Endometrium (tissue), 2 donors: ENCODE measurements around the gene TMEM242.

Experiments
- FAIRE-seq: peaks from 2 replicates; lab custom pipeline; 2012; peaks lifted over from hg19 to GRCh38; lab: Jason Lieb, UNC
- donor health status: control.
- donor health status: control.

Gene TMEM242

DNA sequence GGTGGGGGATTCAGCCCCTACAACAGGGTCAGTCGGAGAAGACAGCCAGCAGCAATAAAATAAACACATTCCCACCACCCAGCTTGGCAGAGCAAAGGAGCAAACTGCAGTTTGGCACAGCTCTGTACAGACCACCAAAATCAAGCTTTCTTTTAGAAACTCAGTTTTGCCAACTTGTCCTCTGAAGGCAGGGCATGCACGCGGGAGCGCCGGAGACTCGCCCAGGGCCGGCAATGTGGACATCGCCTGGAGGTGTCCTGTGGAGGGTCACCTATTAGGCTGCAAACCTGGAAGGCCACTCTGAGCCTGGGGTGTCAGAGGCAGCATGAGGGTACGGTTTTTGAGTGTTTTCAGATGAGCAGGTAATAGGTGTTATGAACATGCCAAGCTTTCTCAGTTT is 34.7 kb downstream of the TMEM242 start:
- no peak for FAIRE-seq

DNA sequence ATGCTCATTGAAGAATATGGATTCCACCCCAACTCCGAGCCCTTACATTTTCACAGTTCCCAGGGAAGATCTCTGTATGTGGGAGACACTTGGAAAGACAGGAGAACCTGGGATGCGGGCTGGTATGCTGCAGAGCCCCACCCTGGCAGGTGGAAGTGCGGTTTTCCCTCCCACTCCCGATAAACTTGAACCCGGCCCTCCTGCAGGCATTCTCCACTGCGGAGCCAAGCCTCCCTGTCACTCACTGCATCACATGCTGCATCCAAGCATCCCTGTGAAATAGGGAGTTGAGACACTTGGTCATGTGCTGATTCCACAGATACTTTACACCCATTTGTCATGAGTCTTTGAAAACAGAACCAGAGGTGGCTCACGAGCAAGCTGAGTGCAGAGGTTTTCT is 35.4 kb downstream of the TMEM242 start:
- FAIRE-seq: no peak

DNA sequence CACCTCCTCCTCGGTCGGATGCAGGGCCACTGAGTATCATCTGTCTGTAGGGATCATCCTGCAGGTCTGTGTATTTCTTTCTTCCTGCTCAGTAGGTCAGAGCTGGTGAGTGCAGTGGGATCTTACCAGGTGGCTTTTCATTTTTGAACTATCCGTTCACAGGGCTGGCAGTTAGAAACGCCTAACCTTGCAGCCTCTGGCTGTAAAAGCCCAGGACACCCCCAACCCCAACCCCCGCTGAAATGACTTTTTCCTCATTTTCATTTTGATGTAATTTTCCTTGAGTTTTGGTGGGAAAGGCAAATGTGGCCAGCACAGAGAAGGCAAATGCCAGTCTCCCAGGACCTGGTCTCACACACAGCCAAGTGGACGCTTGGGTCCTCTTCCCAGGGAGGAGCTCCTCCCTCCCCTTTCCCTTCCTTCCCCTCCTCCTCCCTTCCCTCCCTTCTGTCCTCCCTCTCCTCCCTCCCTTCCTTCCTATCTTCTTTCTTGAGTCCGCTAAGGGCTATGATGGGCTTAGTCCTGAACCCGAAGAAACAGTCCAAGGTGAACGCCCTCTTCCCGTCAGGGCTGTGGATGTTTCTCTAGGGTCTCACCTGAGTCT is 36.0 kb downstream of the TMEM242 start:
- no peak for FAIRE-seq

DNA sequence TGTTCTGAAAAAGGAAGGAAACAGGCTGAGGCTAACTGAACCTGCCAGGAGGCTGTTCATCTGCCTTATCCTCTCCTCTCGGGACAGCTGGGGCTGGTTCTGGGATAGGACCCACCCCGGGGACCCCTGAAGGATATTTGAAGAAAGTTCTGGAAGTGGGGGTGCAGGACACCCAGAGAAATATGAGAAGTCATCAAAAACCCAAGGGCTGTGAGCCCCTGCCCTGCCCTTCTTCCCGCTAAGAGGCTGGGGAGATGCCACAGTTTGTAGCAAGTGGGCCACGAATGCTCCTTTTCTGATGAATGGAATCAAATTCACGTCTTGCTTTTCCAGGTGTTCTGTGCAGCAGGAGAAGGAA is 37.9 kb downstream of the TMEM242 start:
- FAIRE-seq: no peak

DNA sequence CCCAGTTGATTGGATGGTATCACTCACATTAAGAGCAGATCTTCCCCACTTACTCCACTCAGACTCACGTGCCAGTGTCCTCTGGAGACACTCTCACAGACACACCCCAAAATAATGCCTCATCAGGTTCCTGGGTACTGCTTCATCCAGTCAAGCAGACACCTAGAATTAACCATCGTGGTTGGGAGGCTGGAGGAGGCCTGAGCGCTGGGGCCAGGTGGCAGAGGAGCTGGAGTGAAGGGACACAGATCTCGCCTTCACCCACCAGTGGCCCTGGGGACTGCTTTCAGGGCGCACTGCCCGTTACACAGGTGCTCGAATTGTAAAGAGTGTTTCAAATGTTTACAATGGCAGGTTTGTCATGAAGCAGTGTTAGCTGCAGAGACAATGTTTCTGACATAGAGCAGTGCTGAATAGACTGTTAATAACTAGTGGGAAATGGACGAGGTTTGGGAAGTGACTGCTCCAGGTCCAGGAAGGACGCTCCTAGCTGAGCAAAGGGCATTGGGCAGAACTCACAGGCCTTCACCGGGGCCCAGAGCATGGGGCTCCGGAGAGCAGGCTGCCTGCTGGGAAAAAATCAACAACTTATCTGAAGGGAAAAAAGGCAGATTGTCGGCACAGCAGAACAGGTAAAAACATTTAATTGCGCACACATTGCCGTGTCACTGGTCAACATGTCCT is 38.4 kb downstream of the TMEM242 start:
- FAIRE-seq: no peak

DNA sequence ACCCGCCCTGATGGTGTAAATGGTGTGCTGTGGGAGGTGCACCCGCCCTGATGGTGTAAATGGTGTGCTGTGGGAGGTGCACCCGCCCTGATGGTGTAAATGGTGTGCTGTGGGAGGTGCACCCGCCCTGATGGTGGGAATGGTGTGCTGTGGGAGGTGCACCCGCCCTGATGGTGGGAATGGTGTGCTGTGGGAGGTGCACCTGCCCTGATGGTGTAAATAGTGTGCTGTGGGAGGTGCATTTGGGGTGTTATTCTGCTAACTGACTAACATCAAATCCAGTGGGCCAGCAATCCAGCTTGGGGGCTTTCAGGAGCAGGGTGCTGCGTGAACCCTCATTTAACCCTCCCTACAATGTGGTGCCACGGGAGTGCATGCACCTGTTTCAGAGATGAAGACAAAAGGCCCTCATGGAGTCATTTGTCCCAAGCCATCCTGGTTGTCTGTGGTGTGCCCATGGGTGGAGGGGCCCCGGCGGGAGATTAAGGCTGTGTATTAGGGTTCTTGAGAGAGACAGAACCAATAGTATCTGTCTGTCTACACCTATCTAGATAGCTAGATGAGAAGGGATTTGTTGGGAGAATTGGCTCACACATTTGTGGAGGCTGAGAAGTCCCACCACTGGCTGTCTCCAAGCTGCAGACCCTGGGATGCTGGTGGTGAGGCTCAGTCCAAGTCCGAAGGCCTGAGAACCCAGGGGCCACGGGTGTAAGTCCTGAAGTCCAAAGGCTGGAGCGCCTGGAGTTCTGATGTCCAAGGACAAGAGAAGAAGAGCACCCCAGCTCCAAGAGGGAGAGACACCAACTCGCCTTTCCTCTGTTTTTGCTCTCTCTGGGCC is 39.2 kb downstream of the TMEM242 start:
- no peak for FAIRE-seq

DNA sequence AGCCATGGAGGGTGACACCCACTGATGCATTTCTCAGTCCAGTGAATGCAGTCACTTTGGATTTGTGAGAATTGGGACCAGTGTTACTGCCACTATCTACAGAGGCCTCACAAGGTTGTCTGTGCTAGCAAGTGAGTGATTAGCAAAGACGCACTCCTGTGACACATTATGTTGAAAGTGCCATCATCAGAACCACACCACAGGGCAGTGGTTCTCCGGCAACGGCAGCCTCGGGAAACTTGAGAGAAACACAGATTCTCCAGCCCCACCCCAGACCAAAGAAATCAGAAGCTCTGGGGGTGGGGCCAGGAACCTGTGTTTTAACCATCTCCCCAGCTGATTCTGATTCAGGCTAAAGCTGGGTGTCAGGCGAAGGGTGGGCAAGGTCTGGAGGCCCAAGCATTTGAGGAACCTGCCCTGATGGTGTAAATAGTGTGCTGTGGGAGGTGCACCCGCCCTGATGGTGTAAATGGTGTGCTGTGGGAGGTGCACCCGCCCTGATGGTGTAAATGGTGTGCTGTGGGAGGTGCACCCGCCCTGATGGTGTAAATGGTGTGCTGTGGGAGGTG is 39.9 kb downstream of the TMEM242 start:
- FAIRE-seq: no peak

DNA sequence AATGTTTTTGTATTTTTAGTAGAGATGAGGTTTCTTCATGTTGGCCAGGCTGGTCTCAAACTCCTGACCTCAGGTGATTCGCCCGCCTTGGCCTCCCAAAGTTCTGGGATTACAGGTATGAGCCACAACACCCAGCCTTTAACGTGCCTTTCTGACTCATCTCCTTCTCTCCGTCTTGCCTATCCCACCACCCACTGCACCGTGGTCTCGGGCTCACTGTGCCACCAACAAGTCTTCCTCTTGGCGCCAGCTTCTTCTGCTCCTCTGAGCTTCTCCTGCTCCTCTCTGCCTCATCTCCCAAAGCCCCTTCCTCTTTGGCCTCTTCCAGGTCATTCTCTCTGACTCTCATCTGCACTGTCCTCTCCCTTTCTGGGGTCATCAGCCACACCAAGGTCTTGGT is 41.0 kb downstream of the TMEM242 start:
- FAIRE-seq: no peak

DNA sequence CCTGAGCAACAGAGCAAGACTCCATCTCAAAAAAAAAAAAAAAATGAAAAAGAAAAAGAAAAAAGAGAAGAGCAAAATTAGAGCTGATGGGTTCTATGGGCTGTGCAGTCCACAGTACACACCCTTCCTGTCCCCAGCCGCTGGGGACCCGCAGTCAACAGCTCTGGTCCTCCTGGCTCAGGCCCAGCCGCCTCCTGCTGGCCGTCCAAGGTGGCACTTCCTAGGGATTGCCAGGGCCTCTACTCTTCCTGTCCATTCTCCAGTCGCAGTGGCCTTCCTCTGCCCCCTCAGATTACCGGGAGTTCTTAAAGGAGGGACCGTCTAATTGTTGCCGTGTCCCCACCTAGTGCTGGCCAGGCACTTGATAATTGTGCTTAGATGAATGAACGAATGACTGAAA is 41.7 kb downstream of the TMEM242 start:
- FAIRE-seq: no peak

DNA sequence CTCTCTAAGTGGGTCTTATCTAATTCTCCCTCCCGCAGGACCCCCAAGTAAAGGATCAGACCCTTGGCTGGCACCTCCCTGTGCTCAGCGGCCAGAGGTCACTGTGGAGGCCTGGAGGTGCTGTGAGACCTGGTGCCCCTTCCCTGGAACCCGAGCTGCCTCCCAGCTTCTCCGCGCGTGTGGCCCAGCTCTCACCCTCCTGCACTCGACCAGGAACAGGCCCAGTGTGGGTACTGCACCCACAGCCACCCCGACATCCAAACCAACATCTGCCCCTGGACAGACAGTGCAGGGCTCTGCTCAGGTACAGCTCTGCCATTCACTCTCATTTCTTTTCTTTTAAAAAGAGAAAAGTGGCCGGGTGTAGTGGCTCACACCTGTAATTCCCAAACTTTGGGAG is 42.4 kb downstream of the TMEM242 start:
- FAIRE-seq: no peak

DNA sequence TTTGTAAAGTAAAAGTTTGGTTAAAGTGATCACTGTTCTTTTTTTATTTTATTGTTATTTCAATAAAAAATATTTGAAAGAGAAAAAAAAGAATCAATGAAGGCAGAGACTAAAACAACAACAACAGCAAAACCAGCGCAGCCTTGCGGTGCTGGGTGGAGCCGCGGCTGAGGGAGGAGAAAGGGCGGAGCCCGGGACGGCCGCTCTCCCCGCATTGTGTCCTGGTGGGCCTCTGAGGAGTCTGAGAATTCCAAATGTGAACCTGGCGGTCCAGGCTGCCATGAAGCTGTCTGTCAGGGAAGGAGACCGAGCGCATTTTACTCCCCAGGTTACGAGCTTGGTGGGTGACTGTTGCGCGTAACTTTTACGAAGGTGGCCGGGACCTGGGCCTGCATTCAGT is 43.2 kb downstream of the TMEM242 start:
- no peak for FAIRE-seq

DNA sequence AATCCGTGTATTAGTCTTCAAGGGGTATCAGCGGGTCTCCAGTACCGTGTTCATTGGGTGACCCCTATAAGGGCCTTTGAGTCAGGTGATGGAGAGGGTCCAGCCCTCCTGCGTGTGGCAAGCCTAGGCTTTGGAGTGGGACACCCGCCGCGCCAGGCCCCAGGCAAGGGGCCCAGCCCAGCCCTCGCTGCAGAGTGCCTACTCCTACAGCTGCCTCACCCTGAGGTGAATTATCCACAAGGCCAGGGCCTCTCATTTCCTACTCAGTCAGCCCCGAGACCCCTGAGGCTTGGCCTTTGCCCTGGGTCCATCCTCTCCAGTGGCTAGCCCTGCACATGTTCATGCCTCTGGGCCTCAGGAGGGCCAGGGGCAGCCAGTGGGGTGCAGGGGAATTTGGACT is 45.1 kb downstream of the TMEM242 start:
- no peak for FAIRE-seq

DNA sequence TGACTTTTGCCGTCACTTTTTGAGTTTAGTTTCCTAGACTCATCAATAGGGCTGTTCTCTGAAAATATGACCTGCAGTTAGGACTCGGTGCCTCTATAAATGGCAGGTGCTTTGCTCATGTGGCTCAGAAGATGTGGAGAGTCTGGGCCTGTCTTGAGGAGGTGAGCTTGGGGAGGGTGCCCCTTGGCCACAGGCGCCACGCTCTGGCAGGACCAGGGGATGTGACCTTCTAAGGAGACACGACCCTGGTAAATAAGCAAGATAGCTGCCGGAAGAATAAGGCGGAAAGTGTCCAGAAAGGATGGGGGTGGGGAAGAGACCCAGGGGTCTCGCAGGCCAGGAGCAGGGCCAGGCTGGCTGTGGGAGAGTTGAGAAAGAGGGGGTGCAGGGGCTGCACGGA is 46.6 kb downstream of the TMEM242 start:
- FAIRE-seq: no peak

DNA sequence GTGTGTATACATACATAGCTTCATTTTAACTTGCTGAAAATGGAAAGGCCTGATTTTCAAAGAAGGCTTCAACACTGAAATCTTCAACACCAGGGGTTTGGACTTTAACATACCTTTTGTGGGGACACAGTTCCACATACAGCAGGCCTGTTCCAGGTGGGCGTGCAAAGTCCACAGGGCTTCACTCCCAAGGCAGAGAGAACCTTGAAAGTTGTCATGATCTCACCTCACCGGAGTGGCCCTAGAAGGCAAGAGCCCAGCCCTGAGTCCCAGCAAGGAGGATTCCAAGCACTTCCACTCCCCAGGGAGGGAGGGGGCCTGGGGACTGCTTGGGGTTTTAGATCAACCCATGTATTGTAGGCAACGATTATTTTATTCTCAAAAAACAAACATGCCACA is 47.2 kb downstream of the TMEM242 start:
- FAIRE-seq: no peak

DNA sequence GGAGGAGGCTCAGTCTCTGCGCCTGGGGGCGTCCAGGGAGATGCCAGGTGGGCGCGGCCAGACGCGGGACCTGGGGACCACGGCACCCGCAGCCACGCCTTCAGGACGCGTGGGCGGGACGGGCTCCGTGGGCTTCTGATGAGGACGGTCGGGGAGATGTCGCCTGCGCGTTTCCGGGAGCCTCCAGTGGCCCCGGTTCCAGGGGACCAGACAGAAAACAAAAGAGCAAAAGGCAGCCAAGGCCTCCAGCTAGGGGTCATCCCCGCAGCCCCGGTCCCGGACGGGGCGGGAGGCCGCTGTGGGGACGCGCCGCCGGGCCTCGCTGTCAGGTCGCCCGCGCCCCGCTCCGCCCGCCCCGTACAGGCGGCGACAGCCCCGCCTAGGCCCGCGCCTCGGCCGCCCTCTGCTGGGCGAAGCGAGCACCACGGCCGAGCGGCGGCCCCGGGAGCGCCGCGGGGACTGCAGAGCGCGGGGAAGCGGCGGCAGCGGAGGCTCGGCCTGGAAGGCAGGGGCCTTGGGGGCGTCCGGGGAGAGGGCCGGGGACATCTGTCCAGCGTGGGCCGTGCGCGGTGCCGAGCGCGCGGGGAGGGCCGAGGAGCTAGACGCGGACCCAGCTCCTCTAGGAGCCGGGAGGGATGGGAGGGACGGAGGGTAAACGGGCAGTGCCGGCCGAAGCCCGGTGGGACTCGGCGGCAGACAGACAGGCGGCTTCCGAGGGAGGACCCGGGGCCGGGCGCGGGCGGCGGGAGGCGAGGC is 48.7 kb downstream of the TMEM242 start:
- no peak for FAIRE-seq

DNA sequence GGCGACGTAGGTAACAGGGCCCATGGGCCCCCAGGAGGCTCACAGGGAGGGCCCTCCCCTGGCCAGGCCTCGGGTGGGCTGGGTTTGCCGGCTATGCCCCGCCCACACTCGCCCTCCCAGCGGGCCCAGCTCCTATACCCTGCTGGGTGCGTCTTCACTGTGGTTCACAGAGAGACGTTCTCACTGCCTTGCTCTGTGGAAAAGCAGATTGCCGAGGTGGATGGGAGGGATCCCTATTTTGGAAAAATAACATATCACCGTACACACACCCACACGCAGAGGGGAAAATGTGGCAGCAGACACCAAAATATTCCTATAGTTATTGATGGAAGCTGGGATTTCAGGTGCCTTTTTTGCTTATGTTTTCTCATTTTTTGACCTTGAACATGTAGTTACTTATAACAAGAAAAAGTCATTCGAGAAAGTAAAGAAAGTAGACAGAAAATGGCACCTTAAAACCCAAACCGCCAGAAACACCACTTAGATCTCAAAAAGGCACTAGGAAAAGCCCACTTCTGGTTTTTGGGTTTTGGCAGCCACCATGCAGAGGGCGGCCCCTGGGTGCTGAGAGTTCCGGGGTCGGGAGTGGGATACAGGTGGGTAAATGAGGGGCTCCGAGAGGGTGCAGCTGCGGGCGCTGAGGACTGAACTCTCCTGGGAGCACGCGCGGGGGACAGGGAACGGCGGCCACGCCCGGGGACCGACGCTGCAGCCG is 49.4 kb downstream of the TMEM242 start:
- FAIRE-seq: no peak

DNA sequence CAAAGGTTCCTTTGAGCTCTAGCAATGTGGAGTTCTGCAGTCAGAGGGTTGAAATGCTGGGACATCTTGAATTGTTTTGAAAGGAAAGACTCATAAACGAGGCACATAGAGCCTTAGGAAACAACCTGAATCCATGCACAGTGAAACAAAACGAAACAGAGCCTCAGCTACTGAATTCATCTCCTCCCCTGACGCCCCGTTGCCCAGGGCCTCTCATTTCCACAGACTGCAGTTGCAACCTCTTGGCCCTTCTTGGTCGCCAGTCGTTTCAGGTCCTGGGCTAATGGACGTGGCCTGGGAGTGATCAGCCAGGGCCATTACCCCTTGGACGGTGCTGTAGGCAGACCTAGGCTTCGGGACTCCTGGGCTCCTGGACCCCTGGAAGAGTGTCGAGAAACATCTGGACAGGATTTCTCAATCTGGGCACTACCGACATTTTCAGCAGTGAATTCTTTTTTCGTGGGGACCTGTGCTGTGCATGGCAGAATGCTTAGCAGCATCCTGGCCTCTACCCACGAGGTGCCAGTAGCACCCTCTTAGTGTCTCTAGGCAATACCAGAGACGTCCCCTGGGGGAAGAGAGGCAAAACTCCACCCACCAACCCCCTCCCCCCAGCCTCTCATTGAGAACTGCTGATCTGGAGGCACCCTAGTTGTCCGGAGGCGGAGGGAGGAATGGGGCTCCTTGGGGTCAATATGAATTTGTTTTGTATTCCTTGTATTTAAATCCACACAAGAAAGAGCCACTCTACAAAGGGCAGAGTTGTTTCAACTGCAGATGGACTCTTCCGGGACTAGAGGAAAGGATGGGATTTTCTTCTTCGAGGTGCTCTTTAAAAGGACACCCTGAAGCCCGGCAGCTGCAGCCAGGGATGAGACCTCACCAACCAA is 50.2 kb downstream of the TMEM242 start:
- FAIRE-seq: no peak

DNA sequence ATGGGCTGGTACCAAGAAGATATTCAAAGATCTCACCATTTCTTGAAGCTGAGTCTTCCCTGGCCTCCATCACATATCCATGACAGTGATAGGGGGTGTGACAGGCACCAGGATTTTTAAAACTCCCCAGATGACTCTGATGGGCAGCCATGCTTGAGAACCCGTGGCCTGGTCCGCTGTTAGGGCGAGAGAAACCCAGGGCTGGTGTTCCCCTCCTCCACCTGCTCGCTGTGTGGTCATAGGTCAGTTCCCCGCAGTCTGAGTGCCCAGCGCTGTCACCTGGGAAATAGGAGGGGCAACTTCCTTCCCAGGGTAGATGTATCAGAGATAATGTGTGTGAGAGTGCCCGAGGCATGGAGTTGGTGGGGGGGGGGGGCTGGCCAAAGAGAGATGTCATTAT is 50.9 kb downstream of the TMEM242 start:
- no peak for FAIRE-seq

DNA sequence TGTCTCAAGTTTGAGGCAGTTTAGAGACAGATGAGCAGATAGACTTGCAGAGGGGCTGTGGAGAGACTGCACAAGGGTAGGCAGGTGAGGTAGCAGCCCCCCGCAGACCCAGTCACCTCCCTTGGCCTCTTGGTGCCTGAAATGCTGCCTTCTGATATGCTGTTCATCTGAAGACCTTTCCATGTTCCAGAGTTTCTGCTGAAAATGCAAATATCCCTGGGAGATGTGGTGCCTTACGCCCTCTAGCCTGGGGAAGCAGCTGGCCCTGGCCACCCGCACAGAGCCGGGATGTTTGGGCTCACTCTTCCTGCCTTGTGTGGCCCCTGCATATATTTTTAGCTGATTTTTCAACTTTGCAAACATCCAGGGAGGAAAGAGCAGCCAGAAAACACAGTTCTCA is 51.4 kb downstream of the TMEM242 start:
- FAIRE-seq: no peak

DNA sequence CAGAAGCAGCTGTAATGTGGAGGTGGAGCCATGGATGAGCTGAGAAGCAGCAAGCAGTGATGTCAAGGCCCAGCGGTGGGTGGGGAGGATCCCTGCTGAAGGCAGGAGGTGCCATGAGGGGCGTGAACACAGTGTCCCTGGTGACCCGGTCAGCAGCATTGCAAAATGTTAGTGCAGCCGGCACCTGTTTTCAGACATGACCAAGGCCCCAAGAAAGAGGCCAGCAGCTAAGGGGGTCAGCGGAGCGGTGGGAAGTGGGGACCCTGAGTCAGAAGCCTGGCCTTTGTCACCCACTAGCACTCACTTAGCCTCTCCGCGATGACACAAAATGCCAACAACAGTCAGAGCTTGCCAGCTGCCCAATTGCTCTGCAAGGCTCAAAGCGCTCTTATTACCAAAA is 51.9 kb downstream of the TMEM242 start:
- no peak for FAIRE-seq

DNA sequence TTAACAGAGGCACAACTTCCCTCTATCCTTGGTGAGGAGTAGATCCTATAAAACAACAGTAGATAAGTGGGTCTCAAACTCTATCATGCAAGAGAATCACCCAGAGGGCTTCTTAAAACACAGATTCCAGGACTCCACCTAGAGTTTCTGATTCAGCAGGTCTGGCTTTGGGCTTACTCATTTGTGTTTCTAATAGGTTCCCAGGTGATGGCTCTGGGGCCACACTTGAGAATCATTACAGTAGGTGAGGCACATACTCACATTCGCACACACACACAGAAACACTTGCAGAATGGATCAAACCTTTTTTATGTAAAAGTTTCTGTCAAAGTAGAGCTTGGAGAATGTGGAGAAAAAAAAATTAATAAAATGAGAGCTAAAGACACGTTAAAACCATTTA is 52.4 kb downstream of the TMEM242 start:
- no peak for FAIRE-seq
